Right lobe of liver (tissue), 4 donors: Measurements from ENCODE around the gene CAMKV.

ENCODE experiments used
- CTCF ChIP-seq, 4 donors: fragments of 200-600 bp in 3 of 4; fragments of 450-650 bp in 1 of 4; IDR thresholded peaks; one replicate each; pipeline versions ENCODE4 v1.5.1 to v1.8.0; 2016 to 2022; ENCODE audit warnings: antibody characterized with exemption in 4 of 4, mild to moderate bottlenecking in 2 of 4
- POLR2A ChIP-seq: fragments of 450-650 bp; IDR thresholded peaks from one replicate; pipeline ENCODE4 v1.6.1; 2017; ENCODE audit warnings: antibody characterized with exemption, mild to moderate bottlenecking
- donor health status: DM: no; HTN: no; CAD: no.
- donor health status: DM: no; HTN: no; CAD: no.
- donor health status: DM: no; HTN: yes; CAD: no.

DNA sequence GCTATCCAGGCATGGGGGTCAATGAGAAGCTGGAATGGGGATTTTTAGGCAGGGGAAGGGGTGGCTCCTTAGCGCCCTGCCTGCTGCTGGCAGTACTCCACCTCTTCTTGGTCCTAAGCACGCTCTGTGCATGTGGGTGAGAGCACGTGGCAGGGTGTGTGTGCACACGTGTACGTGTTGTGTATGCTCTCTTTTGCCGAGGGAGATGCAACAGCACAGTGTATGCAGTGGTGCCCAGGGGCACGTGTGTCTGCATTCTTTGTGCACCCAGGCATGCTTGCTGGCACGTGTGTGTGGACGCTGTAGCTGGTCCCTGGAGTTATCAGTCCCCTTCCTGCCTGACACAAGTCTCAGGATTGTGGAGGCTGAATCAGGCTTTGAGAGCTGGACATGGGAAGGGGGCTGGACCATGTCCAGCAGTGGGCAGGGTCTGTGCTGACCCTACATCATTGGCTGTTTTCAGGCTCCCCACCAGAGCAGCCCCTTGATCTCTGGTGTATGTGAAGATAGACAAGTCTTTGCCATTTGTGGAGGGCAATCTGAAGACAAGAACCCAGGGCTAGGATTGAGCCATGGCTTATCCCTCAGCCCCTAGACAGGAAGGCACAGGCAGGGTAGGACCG lies 1.9 kb upstream of the CAMKV start:
- TF ChIP-seq CTCF (IDR thresholded peaks at IDR 0.05) (no peak), POLR2A (no peak)
